Activated naive CD4-positive, alpha-beta T cell treated with anti-CD3 and anti-CD28 coated beads, Interleukin-2, amount 50 U/mL, for 16 hours (primary cell): ENCODE measurements around the gene LCNL1.

ENCODE experiments used
- DNase-seq: peaks from one replicate; pipeline ENCODE4 v3.0.0-alpha.2; 2020

LCNL1 gene

GRCh38 chr9:136982232-136983051, at the start of gene LCNL1:
LCNL1 (plus strand) TSS chr9:136982993; CDS start chr9:136983587, 594 bp downstream.
- DNase-seq, result no peak

- DNase-seq, result no peak
These were observed 48.5 kb upstream of the LCNL1 start for GRCh38 chr9:136934277-136934676.

GRCh38 chr9:136935651-136936050, 47.1 kb upstream of the LCNL1 start:
- no peak for DNase-seq

GRCh38 chr9:136936645-136937170, 46.1 kb upstream of the LCNL1 start:
- DNase-seq, result no peak

GRCh38 chr9:136937186-136938001, 45.4 kb upstream of the LCNL1 start:
- DNase-seq, result peak; percentile 11

- no peak for DNase-seq
These were observed 43.3 kb upstream of the LCNL1 start for GRCh38 chr9:136939431-136939995.

GRCh38 chr9:136939996-136940525, 42.7 kb upstream of the LCNL1 start:
- DNase-seq, result no peak

GRCh38 chr9:136940526-136941230, 42.1 kb upstream of the LCNL1 start:
- DNase-seq, result no peak

GRCh38 chr9:136941231-136942111, 41.3 kb upstream of the LCNL1 start:
- no peak for DNase-seq

GRCh38 chr9:136942112-136942880, 40.5 kb upstream of the LCNL1 start:
- no peak for DNase-seq

- no peak for DNase-seq
These were observed 39.9 kb upstream of the LCNL1 start for GRCh38 chr9:136942881-136943230.

GRCh38 chr9:136943291-136944211, 39.2 kb upstream of the LCNL1 start:
- DNase-seq, result peak; percentile 36

- no peak for DNase-seq
These were observed 38.6 kb upstream of the LCNL1 start for GRCh38 chr9:136944212-136944518.

- peak; percentile 93 for DNase-seq
These were observed 38.1 kb upstream of the LCNL1 start, which contains the start of the genes C8G and FBXW5 for GRCh38 chr9:136944519-136945332. C8G (plus strand) TSS chr9:136945243; CDS start chr9:136945321, 78 bp downstream. FBXW5 (minus strand) TSS chr9:136944738; CDS start chr9:136944083, 655 bp downstream.

GRCh38 chr9:136945333-136946227, 37.2 kb upstream of the LCNL1 start:
- no peak for DNase-seq

- DNase-seq, result no peak
These were observed 36.4 kb upstream of the LCNL1 start for GRCh38 chr9:136946228-136947027.
